ENCODE measurements around the gene PRORP. TPM values are rescaled to one million over a fixed set of nuclear protein-coding genes. Genes with fewer than 3 reads are reported as not detected.

Gene PRORP
- total RNA-seq, 4 donors from 2014 or later: 29.2 to 52.0 (median 36.9) TPM

DNA sequence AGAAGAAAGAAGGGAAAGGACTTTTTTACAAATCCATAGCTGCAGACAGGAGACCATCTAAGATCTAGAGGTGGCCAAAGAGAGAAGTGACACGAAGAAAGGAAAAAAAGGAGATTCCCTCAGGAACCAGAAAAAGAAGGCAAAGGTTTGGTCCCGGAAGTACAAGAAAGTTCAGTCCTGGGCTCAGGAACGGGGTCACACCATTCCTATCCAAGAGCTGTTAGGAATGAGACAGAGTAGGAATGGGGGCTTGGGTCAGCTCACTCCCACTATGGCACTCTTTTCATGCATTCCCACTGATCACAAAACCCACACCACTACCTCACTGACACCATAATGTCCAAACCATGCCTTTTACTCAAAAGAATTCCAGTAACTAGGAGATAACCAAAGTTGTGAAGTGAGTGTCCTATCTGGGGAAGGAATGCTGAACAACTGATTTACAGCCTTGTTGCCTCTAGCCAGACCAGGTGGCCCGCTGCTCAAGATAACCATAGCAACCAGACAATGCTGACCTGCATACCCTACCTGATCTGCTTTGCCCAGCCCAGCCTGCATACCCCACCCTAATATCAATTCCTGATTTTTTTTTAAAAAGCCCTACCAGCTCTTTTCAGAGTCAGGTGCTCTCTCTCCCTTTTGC lies 8.9 kb upstream of the PRORP start:
- H3K4me3 ChIP-seq: no peak overlapping the region
- no peak for DNase-seq
- H3K36me3 ChIP-seq: peaks cover 0 to 72% (median 0%) of the 10 kb centered on the region in 3 donors
- H3K27me3 ChIP-seq: no peaks in the 10 kb centered on the region
- TF ChIP-seq, protein P1, sequence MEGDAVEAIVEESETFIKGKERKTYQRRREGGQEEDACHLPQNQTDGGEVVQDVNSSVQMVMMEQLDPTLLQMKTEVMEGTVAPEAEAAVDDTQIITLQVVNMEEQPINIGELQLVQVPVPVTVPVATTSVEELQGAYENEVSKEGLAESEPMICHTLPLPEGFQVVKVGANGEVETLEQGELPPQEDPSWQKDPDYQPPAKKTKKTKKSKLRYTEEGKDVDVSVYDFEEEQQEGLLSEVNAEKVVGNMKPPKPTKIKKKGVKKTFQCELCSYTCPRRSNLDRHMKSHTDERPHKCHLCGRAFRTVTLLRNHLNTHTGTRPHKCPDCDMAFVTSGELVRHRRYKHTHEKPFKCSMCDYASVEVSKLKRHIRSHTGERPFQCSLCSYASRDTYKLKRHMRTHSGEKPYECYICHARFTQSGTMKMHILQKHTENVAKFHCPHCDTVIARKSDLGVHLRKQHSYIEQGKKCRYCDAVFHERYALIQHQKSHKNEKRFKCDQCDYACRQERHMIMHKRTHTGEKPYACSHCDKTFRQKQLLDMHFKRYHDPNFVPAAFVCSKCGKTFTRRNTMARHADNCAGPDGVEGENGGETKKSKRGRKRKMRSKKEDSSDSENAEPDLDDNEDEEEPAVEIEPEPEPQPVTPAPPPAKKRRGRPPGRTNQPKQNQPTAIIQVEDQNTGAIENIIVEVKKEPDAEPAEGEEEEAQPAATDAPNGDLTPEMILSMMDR (IDR thresholded peaks at IDR 0.05): no peak
- no peak for TF ChIP-seq POLR2A (IDR thresholded peaks at IDR 0.05)
- H3K9me3 ChIP-seq: no peaks in the 10 kb centered on the region
- H3K4me1 ChIP-seq: no peaks in the 10 kb centered on the region
- H3K27ac ChIP-seq: no peak overlapping the region

DNA sequence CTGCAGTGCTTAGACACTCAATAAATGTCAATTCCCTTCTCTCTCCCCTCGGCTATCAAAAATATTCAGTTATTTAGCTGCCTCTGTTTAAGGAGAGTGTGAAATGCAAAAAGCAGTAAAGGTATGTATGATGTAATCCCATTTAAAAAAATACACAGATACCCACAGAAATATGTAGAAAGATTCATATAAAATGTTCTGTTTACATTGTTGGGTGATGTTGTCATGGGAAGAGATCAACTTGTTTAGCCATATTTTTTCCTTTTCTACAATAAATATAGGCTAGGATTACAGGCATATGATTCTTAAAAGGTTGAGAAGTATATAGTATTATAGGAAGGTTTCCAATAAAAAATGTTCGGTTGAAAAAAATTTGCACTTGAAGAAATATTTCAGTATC lies 8.3 kb upstream of the PRORP start:
- Histone ChIP-seq H3K9me3 (no peaks in the 10 kb centered on the region), H3K27ac (no peak overlapping the region), H3K36me3 (peaks cover 0 to 66% (median 0%) of the 10 kb centered on the region in 3 donors), H3K4me3 (no peak overlapping the region), H3K27me3 (no peaks in the 10 kb centered on the region), H3K4me1 (no peaks in the 10 kb centered on the region)
- no peak for TF ChIP-seq POLR2A (IDR thresholded peaks at IDR 0.05)
- TF ChIP-seq, protein P1 (IDR thresholded peaks at IDR 0.05): no peak
- no peak for DNase-seq

DNA sequence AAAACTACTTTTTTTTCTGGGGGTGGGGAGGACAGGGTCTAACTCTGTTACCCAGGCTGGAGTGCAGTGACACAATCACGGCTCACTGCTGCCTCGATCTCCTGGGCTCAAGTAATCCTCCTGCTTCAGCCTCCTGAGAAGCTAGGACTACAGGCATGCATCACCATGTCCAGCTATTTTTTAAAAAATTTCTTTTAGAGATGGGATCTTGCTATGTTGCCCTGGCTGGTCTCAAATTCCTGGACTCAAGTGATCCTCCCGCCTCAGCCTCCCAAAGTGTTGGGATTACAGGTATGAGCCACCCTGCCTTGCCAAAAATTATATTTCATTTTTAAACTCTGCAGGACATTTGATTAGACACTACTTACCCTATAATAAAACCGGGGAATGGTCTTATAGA lies 6.1 kb upstream of the PRORP start:
- no peak for DNase-seq
- Histone ChIP-seq H3K36me3 (peaks cover 0 to 44% (median 0%) of the 10 kb centered on the region in 3 donors), H3K27me3 (no peaks in the 10 kb centered on the region), H3K9me3 (no peaks in the 10 kb centered on the region), H3K27ac (no peak overlapping the region), H3K4me1 (no peaks in the 10 kb centered on the region), H3K4me3 (no peak overlapping the region)
- TF ChIP-seq POLR2A (IDR thresholded peaks at IDR 0.05): no peak
- TF ChIP-seq, protein P1 (IDR thresholded peaks at IDR 0.05): no peak

DNA sequence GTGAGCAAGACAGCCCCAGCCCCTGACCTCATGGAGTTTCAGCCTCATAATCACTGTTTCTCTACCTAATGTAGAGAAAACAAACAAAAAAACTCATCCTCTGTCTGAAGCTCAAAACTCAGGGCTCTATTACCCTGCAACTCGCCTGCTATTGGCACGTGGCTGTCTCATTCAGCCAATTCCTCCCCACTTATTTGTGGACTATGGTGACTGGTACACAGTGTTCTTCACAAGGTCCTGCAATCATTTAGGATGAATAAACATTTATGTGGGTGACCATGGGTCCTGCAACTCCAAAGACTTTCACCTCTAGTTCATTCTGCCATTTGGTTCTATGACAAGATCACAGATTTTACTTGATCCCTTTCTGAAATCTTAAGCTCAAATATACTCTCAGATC lies 5.2 kb upstream of the PRORP start:
- H3K4me1 ChIP-seq: no peaks in the 10 kb centered on the region
- no peaks in the 10 kb centered on the region for H3K27me3 ChIP-seq
- H3K36me3 ChIP-seq: peaks cover 0 to 35% (median 0%) of the 10 kb centered on the region in 3 donors
- TF ChIP-seq, protein P1 (IDR thresholded peaks at IDR 0.05): no peak
- TF ChIP-seq POLR2A (IDR thresholded peaks at IDR 0.05): no peak
- no peak overlapping the region for H3K4me3 ChIP-seq
- no peak overlapping the region for H3K27ac ChIP-seq
- no peak for DNase-seq
- no peaks in the 10 kb centered on the region for H3K9me3 ChIP-seq

DNA sequence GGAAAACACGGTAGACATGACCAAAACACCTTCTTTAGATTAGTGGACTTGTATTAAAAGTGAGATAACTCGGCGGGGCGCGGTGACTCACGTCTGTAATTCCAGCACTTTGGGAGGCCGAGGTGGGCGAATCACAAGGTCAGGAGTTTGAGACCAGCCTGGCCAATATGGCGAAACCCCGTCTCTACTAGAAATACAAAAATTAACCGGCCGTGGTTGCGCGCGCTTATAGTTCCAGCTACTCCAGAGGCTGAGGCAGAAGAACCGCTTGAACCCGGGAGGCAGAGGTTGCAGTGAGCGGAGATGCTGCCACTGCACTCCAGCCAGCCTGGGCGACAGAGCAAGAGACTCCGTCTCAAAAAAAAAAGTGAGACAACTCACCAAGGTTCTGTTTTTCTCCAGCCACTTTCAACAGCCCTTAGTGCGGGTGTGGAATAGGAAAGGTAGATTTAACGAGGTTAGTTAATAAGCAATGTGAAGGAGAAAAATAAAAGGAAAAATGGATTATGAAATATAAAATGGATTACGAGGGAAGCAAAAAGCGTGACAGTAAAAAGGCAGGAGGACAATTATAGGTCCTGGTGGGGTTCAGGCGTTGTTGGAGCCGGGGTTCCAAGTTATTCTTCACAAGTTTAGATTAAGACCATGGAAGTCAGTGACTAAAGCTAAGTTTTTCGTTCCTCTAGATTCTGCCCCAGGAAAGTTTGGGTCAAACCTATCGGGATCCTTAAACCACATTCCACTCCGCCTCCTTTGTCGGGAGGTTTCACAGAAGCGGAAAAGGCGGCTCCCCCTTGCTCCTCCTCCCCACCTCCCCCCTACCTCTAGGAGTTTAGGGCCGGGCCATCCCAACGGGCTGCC lies 1.1 kb upstream of the PRORP start:
- Histone ChIP-seq H3K4me3 (peak overlapping the region; percentile 62 to 82 (median 72)), H3K9me3 (no peaks in the 10 kb centered on the region), H3K36me3 (no peaks in the 10 kb centered on the region), H3K27me3 (no peaks in the 10 kb centered on the region), H3K4me1 (peaks cover 0 to 16% (median 5%) of the 10 kb centered on the region in 4 donors), H3K27ac (peak overlapping the region; percentile 85 to 99 (median 95))
- TF ChIP-seq POLR2A (IDR thresholded peaks at IDR 0.05): no peak
- TF ChIP-seq, protein P1 (IDR thresholded peaks at IDR 0.05): no peak
- peak in 1 of 3 donors; percentile 50 for DNase-seq
